Nephron (organoid): ENCODE data around the gene NRP2.

Experiments
- H3K27ac Mint-ChIP-seq, 3 experiments: 2 replicates each; pipeline ENCODE4 v1.8.0; 2020; ENCODE audit warnings: mixed read lengths in 3 of 3, mild to moderate bottlenecking in 2 of 3, moderate library complexity in 1 of 3
- H3K27me3 Mint-ChIP-seq: 2 replicates; pipeline ENCODE4 v1.8.0; 2021; ENCODE audit warnings: low read depth, mild to moderate bottlenecking, moderate library complexity, mixed read lengths
- H3K36me3 Mint-ChIP-seq: 2 replicates; pipeline ENCODE4 v1.8.0; 2020; ENCODE audit warnings: low read depth, mixed read lengths
- H3K4me1 Mint-ChIP-seq: 2 replicates; pipeline ENCODE4 v1.8.0; 2020; ENCODE audit warnings: mixed read lengths
- H3K4me3 Mint-ChIP-seq, 3 experiments: 2 replicates each; pipeline ENCODE4 v1.8.0; 2020; ENCODE audit warnings: mild to moderate bottlenecking in 3 of 3, mixed read lengths in 3 of 3, moderate library complexity in 2 of 3
- H3K9me3 Mint-ChIP-seq: 2 replicates; pipeline ENCODE4 v1.8.0; 2020; ENCODE audit warnings: mixed read lengths
- TF ChIP-seq, protein P1 (sequence below), 3 experiments: fragments of 200-600 bp; sonication (generic); IDR thresholded peaks; one replicate each; pipeline ENCODE4 v1.5.0; 2021; ENCODE audit warnings: antibody characterized with exemption in 3 of 3; ENCODE audit not compliant: unreplicated experiment in 3 of 3

The NRP2 gene

DNA sequence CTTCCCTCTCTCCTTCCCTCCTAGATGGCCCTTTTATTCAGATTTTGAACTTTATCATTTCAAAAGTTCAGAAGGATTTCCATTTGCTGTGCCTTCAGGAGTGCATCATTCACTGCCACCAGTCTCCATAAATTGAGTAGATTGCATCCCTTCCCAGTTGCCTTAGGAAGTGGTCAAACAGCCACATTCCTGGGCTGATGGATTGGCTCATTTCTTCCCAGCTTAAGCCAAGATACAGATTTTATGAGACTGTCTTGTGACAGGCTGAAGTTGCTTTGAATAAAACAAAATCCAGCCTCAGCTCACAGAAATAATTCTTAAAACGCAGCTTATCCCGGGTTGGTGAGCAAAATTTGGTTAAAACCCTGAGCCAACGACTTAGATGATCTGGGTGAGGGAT lies 9.8 kb downstream of the NRP2 start:
- Mint-ChIP-seq H3K4me3 (peak overlapping the region in 1 of 3 experiments; percentile 25), H3K27ac (peak overlapping the region; percentile 7 to 66 (median 63)), H3K4me1 (peaks cover 73% of the 10 kb centered on the region), H3K27me3 (peaks cover 7% of the 10 kb centered on the region), H3K9me3 (no peaks in the 10 kb centered on the region), H3K36me3 (peaks cover 14% of the 10 kb centered on the region)
- TF ChIP-seq, protein P1, sequence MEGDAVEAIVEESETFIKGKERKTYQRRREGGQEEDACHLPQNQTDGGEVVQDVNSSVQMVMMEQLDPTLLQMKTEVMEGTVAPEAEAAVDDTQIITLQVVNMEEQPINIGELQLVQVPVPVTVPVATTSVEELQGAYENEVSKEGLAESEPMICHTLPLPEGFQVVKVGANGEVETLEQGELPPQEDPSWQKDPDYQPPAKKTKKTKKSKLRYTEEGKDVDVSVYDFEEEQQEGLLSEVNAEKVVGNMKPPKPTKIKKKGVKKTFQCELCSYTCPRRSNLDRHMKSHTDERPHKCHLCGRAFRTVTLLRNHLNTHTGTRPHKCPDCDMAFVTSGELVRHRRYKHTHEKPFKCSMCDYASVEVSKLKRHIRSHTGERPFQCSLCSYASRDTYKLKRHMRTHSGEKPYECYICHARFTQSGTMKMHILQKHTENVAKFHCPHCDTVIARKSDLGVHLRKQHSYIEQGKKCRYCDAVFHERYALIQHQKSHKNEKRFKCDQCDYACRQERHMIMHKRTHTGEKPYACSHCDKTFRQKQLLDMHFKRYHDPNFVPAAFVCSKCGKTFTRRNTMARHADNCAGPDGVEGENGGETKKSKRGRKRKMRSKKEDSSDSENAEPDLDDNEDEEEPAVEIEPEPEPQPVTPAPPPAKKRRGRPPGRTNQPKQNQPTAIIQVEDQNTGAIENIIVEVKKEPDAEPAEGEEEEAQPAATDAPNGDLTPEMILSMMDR (IDR thresholded peaks at IDR 0.05; ENCODE audit: unreplicated experiment in 3 of 3) = no peak

DNA sequence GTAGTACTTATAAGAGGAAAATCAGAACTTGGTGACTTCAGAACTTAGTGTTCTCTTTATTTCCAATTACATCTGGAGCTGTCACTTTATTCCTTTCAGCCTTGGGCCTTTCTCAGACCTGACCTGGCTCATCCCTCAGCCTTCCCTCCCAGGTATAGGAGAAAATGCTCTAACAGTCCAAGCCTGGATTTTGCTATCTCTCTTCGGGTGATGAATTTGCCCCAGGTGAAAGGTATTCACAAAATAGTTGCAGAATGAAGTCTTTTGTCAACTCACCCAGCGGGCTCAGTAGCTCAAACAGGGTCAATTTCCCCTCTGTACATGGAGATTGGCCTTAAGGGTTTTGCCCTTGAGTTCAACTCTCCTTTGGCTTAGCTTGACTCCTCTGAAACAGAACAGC lies 12.0 kb downstream of the NRP2 start:
- TF ChIP-seq, protein P1 (IDR thresholded peaks at IDR 0.05; ENCODE audit: unreplicated experiment in 3 of 3) = no peak
- no peaks in the 10 kb centered on the region for H3K9me3 Mint-ChIP-seq
- peaks cover 26% of the 10 kb centered on the region for H3K36me3 Mint-ChIP-seq
- H3K27me3 Mint-ChIP-seq = peaks cover 10% of the 10 kb centered on the region
- H3K27ac Mint-ChIP-seq = peak overlapping the region in 1 of 3 experiments; percentile 23
- no peak overlapping the region for H3K4me3 Mint-ChIP-seq
- peaks cover 70% of the 10 kb centered on the region for H3K4me1 Mint-ChIP-seq

DNA sequence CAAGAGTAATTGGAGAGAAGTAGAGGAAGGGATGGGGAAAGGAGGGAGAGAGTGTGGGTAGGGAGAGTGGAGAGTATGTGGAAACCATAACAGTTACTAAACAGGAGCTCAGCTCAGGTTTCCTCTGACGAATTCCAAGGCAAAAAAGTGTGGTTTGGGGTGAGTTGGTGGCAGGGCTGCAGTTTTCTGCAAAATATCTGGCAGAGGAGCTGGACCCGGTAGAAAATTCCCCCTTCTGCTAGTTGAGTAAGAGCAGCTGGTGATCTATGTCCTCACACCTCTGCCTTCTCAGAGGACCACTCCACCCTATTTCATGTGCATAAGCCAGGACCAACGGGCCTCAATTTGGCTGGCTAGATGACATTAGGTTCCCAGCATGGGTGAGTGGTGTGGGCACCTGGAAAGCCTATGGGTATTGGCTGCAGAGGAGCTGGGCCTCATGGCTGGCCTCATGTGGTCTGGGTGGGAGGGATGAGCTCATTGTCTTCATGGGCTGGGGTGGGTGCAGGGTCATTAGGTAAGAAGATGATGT lies 13.2 kb downstream of the NRP2 start:
- Mint-ChIP-seq H3K9me3 (no peaks in the 10 kb centered on the region), H3K36me3 (peaks cover 23% of the 10 kb centered on the region), H3K27me3 (peaks cover 4% of the 10 kb centered on the region), H3K4me3 (no peak overlapping the region), H3K4me1 (peaks cover 75% of the 10 kb centered on the region), H3K27ac (peak overlapping the region in 2 of 3 experiments; percentile 28 to 33)
- TF ChIP-seq, protein P1 (IDR thresholded peaks at IDR 0.05; ENCODE audit: unreplicated experiment in 3 of 3) = no peak

DNA sequence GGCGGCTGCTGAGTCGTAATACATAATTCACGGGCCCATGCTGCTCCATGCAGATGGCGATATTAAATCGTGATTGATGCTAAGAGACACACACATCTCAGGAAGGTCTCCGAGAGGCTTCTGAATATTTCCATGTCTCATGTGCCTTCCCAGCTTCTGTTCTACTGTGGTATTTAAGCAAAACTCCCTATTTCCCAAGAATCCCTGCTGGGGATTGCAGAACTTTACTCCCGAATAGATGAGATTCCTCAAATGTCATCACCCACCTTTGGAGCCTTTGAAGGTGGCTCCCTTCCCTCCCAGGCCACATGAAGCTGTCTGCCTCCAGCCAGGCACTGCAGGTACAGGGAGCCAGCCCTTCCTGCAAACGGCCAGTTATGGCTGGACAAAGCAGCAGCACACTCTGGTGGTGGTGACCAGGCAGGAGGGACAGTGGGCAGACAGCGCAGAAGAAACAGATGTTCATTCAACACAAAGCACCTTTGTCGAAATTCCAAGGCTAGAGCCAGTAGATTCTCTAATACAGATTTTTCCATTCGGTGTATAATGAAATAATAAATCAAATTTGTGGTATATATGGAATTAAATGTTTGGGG lies 14.1 kb downstream of the NRP2 start:
- H3K36me3 Mint-ChIP-seq = peaks cover 20% of the 10 kb centered on the region
- peaks cover 71% of the 10 kb centered on the region for H3K4me1 Mint-ChIP-seq
- H3K27ac Mint-ChIP-seq = peak overlapping the region; percentile 45 to 81 (median 62)
- TF ChIP-seq, protein P1 (IDR thresholded peaks at IDR 0.05; ENCODE audit: unreplicated experiment in 3 of 3) = peak; percentile 14 to 54 (median 28)
- H3K4me3 Mint-ChIP-seq = no peak overlapping the region
- no peaks in the 10 kb centered on the region for H3K9me3 Mint-ChIP-seq
- peaks cover 4% of the 10 kb centered on the region for H3K27me3 Mint-ChIP-seq

DNA sequence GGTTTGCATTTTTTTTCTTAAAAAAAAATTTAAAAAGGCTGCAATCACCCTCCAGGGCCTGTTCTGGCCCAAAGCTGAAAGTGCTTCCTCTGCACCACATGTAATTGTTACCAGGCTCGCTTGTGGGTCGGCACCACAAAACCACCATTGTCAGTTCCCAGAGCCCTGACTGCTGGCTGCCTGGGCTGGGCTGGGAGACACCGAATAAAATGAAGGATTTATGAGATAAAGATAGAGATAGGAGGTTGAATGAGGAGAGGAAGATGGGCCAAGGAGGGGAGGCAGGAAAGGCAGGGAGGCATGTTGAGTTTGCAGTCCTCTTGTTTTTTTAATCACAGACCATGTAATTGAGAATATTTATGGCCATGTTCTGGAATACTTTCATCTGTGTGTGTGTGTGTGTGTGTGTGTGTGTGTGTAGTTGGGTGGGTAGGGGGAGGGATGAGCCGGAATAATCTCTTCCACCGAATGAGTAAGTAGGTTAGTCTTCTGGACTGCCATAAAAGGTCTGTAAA lies 14.7 kb downstream of the NRP2 start:
- Mint-ChIP-seq H3K27me3 (peaks cover 4% of the 10 kb centered on the region), H3K4me3 (peak overlapping the region in 1 of 3 experiments; percentile 28), H3K9me3 (no peaks in the 10 kb centered on the region), H3K27ac (peak overlapping the region; percentile 69 to 81 (median 69)), H3K4me1 (peaks cover 67% of the 10 kb centered on the region), H3K36me3 (peaks cover 20% of the 10 kb centered on the region)
- TF ChIP-seq, protein P1 (IDR thresholded peaks at IDR 0.05; ENCODE audit: unreplicated experiment in 3 of 3) = no peak
